H1 (cell line): ENCODE data around the gene SLC26A11. TPM values are rescaled to one million over a fixed set of nuclear protein-coding genes. Genes with fewer than 3 reads are reported as not detected.

Experiments
- CTCF ChIA-PET: fragments of 300-600 bp; sonication (Branson Sonifier 250); formaldehyde crosslinking; loops from one replicate; lab custom pipeline; 2021; ENCODE audit not compliant: partially characterized antibody; lab: Charles Lee
- POLR2A ChIA-PET: fragments of 300-600 bp; sonication (Branson Sonifier 250); formaldehyde crosslinking; loops from one replicate; lab custom pipeline; 2021; ENCODE audit warnings: inconsistent platforms; ENCODE audit not compliant: partially characterized antibody; lab: Charles Lee
- DNase-seq, 2 experiments: peaks; one replicate each; pipeline versions ENCODE4 v3.0.0 to v3.0.0-alpha.2; 2010 to 2022; ENCODE audit warnings: low spot score in 2 of 2, low read depth in 1 of 2, mixed read lengths in 1 of 2
- FAIRE-seq: peaks from 2 replicates; lab custom pipeline; 2011; peaks lifted over from hg19 to GRCh38; lab: Jason Lieb, UNC
- H2AFZ ChIP-seq: 2 replicates; pipeline ENCODE4 v1.8.1; 2012; ENCODE audit warnings: low read length, inconsistent platforms
- H2AK5ac ChIP-seq: 2 replicates; pipeline ENCODE4 v1.6.1; 2013; ENCODE audit warnings: low read depth, low read length
- H2BK120ac ChIP-seq: replicated peaks from 2 replicates; pipeline ENCODE3; 2013; ENCODE audit warnings: low read depth, low read length, inconsistent platforms
- H2BK12ac ChIP-seq: 2 replicates; pipeline ENCODE4 v1.6.1; 2013; ENCODE audit warnings: low read depth, low read length
- H2BK15ac ChIP-seq: 2 replicates; pipeline ENCODE4 v1.6.1; 2013; ENCODE audit warnings: low read length
- H2BK20ac ChIP-seq: 2 replicates; pipeline ENCODE4 v1.6.1; 2013; ENCODE audit warnings: low read length
- H2BK5ac ChIP-seq: 2 replicates; pipeline ENCODE4 v1.6.1; 2013; ENCODE audit warnings: low read depth, low read length
- H3K14ac ChIP-seq: 2 replicates; pipeline ENCODE4 v1.6.1; 2013; ENCODE audit warnings: inconsistent platforms; ENCODE audit not compliant: insufficient read length
- H3K18ac ChIP-seq: 2 replicates; pipeline ENCODE4 v1.6.1; 2013; ENCODE audit warnings: low read length; ENCODE audit errors: extremely low read depth
- H3K23ac ChIP-seq: 2 replicates; pipeline ENCODE4 v1.6.1; 2013; ENCODE audit warnings: inconsistent platforms; ENCODE audit not compliant: insufficient read length
- H3K23me2 ChIP-seq: 2 replicates; pipeline ENCODE4 v1.6.1; 2013; ENCODE audit warnings: low read depth, low read length
- H3K27ac ChIP-seq: 2 replicates; pipeline ENCODE4 v1.6.1; 2011; ENCODE audit warnings: low read depth, low read length, inconsistent platforms
- H3K27me3 ChIP-seq, 4 experiments: replicated peaks in 1 of 4; 1 replicate in 1 of 4; 2 replicates in 3 of 4; pipeline versions ENCODE4 v1.6.1 to v1.8.1; 2011 to 2013; ENCODE audit warnings: low read length in 3 of 4, mild to moderate bottlenecking in 3 of 4, inconsistent platforms in 2 of 4, mixed read lengths in 2 of 4, moderate library complexity in 1 of 4; ENCODE audit not compliant: control insufficient read depth in 3 of 4, insufficient read depth in 3 of 4; ENCODE audit errors: extremely low read depth in 1 of 4
- H3K36me3 ChIP-seq, 4 experiments: 2 replicates each; pipeline versions ENCODE4 v1.6.1 to v1.8.1; 2011 to 2013; ENCODE audit warnings: mild to moderate bottlenecking in 4 of 4, low read length in 3 of 4, moderate library complexity in 2 of 4, control low read depth in 1 of 4, inconsistent platforms in 1 of 4; ENCODE audit not compliant: insufficient read depth in 4 of 4, control insufficient read depth in 2 of 4
- H3K4ac ChIP-seq: replicated peaks from 2 replicates; pipeline ENCODE3; 2013; ENCODE audit warnings: low read length, low read depth, mixed read lengths, inconsistent platforms; ENCODE audit not compliant: insufficient read length
- H3K4me1 ChIP-seq, 4 experiments: replicated peaks in 1 of 4; 1 replicate in 1 of 4; 2 replicates in 3 of 4; pipeline versions ENCODE4 v1.6.1 to v1.8.1; 2011 to 2013; ENCODE audit warnings: low read length in 3 of 4, inconsistent platforms in 2 of 4, mixed read lengths in 1 of 4; ENCODE audit not compliant: insufficient read depth in 4 of 4, control insufficient read depth in 3 of 4
- H3K4me2 ChIP-seq, 2 experiments: 2 replicates each; pipeline versions ENCODE4 v1.6.1 to v1.8.1; 2011 to 2013; ENCODE audit warnings: low read depth in 2 of 2, low read length in 2 of 2, control low read depth in 1 of 2, inconsistent platforms in 1 of 2, mild to moderate bottlenecking in 1 of 2; ENCODE audit not compliant: insufficient read depth in 1 of 2
- H3K4me3 ChIP-seq, 4 experiments: fragments of 200-600, 300-600 bp in 1 of 4; sonication (generic), shearing (Covaris generic), sonication (Bioruptor Twin) in 1 of 4; 2 replicates each; pipeline versions ENCODE4 v1.5.1 to v1.8.1; 2011 to 2016; ENCODE audit warnings: low read length in 4 of 4, low read depth in 3 of 4, control low read depth in 2 of 4, inconsistent platforms in 2 of 4, mild to moderate bottlenecking in 2 of 4, mixed read lengths in 1 of 4, moderate library complexity in 1 of 4; ENCODE audit not compliant: insufficient read depth in 2 of 4; ENCODE audit errors: extremely low read depth in 1 of 4
- H3K56ac ChIP-seq: replicated peaks from 2 replicates; pipeline ENCODE3; 2013; ENCODE audit warnings: low read depth, mild to moderate bottlenecking, mixed read lengths, low read length, inconsistent platforms; ENCODE audit not compliant: insufficient read length
- H3K79me1 ChIP-seq: 2 replicates; pipeline ENCODE4 v1.6.1; 2013; ENCODE audit warnings: low read depth, low read length, control low read depth
- H3K79me2 ChIP-seq, 2 experiments: 2 replicates each; pipeline versions ENCODE4 v1.6.1 to v1.8.1; 2012 to 2013; ENCODE audit warnings: low read length in 2 of 2, mild to moderate bottlenecking in 2 of 2, inconsistent platforms in 1 of 2; ENCODE audit not compliant: insufficient read depth in 2 of 2, control insufficient read depth in 1 of 2
- H3K9ac ChIP-seq, 4 experiments: replicated peaks in 1 of 4; 1 replicate in 1 of 4; 2 replicates in 3 of 4; pipeline versions ENCODE4 v1.6.1 to v1.8.1; 2011 to 2013; ENCODE audit warnings: low read depth in 3 of 4, low read length in 3 of 4, control low read depth in 2 of 4, mild to moderate bottlenecking in 2 of 4, moderate library complexity in 2 of 4, inconsistent platforms in 1 of 4; ENCODE audit errors: extremely low read depth in 1 of 4
- H3K9me3 ChIP-seq, 2 experiments: 2 replicates each; pipeline versions ENCODE4 v1.6.1 to v1.8.1; 2012 to 2013; ENCODE audit warnings: mild to moderate bottlenecking in 2 of 2, moderate library complexity in 2 of 2, control low read depth in 1 of 2, inconsistent platforms in 1 of 2, low read depth in 1 of 2, low read length in 1 of 2, mixed read lengths in 1 of 2; ENCODE audit not compliant: insufficient read depth in 2 of 2
- H4K20me1 ChIP-seq, 2 experiments: replicated peaks in 1 of 2; 2 replicates each; pipeline versions ENCODE3 to v1.8.1; 2011 to 2013; ENCODE audit warnings: inconsistent platforms in 2 of 2, low read length in 2 of 2, mild to moderate bottlenecking in 1 of 2; ENCODE audit not compliant: insufficient read depth in 2 of 2, control insufficient read depth in 1 of 2
- H4K5ac ChIP-seq: 2 replicates; pipeline ENCODE4 v1.6.1; 2013; ENCODE audit warnings: low read length, low read depth, mixed read lengths, inconsistent platforms; ENCODE audit not compliant: insufficient read length
- H4K8ac ChIP-seq: 2 replicates; pipeline ENCODE4 v1.8.0; 2013; ENCODE audit warnings: mild to moderate bottlenecking, moderate library complexity, low read length, inconsistent platforms; ENCODE audit not compliant: insufficient read depth; ENCODE audit errors: extremely low read depth
- H4K91ac ChIP-seq: replicated peaks from 2 replicates; pipeline ENCODE3; 2013; ENCODE audit warnings: low read length, mixed read lengths, inconsistent platforms; ENCODE audit not compliant: insufficient read length
- BCL11A ChIP-seq, 2 experiments: IDR thresholded peaks; one replicate each; pipeline ENCODE4 v1.6.1; 2011; ENCODE audit warnings: low read depth in 2 of 2, low read length in 2 of 2, mild to moderate bottlenecking in 2 of 2
- CBX8 ChIP-seq: fragments of 300-800, 300-1000 bp; sonication (generic); IDR thresholded peaks from 2 replicates; pipeline ENCODE4 v1.7.1; 2016; ENCODE audit warnings: low read depth, low read length, borderline replicate concordance
- FOSL1 ChIP-seq: IDR thresholded peaks from 2 replicates; pipeline ENCODE4 v1.6.1; 2011; ENCODE audit warnings: mild to moderate bottlenecking, low read depth, low read length, moderate library complexity; ENCODE audit not compliant: insufficient read depth
- RXRA ChIP-seq: IDR thresholded peaks from 2 replicates; pipeline ENCODE4 v1.6.1; 2011; ENCODE audit warnings: low read depth, mild to moderate bottlenecking, low read length, moderate library complexity; ENCODE audit not compliant: insufficient read depth
- SP1 ChIP-seq: IDR thresholded peaks from 2 replicates; pipeline ENCODE4 v1.6.1; 2011; ENCODE audit warnings: low read depth, low read length
- SP2 ChIP-seq: IDR thresholded peaks from 2 replicates; pipeline ENCODE4 v1.6.1; 2012; ENCODE audit warnings: mild to moderate bottlenecking, low read length, inconsistent platforms
- WGBS, 2 experiments: shearing (Covaris generic) in 1 of 2; methylation state at CpG; one replicate each; pipeline versions ENCODE4 v1.1.6 to v1.1.7; 2013 to 2015; ENCODE audit warnings: low lambda C conversion rate in 2 of 2, mixed read lengths in 2 of 2, inconsistent platforms in 1 of 2, low coverage in 1 of 2, missing lambda C conversion rate in 1 of 2; ENCODE audit not compliant: insufficient replicate concordance in 2 of 2, insufficient coverage in 1 of 2, insufficient read length in 1 of 2; ENCODE audit errors: extremely low coverage in 1 of 2, missing lambda C conversion rate in 1 of 2; 5-methylcytosine and 5-hydroxymethylcytosine counted together
- polyA plus RNA-seq, 7 experiments: library from polyadenylated mRNA; depleted of rRNA in 3 of 7; stranded (reverse) in 5 of 7; unstranded in 2 of 7; fragments of >200 nt in 5 of 7; fragments of 200-250 nt in 2 of 7; gene quantifications; 1 replicate in 5 of 7; 2 replicates in 1 of 7; 4 replicates in 1 of 7; pipeline versions ENCODE4 v1.2.1 to v1.2.3, GENCODE V29; 2011 to 2013; ENCODE audit warnings: missing spikeins in 2 of 7, mixed read lengths in 2 of 7
- total RNA-seq: library from RNA; stranded (reverse); fragmentation: NEBNext Ultra II Directional; extraction: Animal tissue kit (Norgen Biotek cat#: 25700); gene quantifications from 2 replicates; pipeline ENCODE4 v1.2.1, GENCODE V29; 2021

SLC26A11 gene
- total and polyA plus RNA-seq, 2 of the 8 experiments (the other 6 are each of a cell fraction or from before 2014, with no cell fraction given), result 15.5 to 25.9 TPM

- Histone ChIP-seq H2BK15ac (no peak overlapping the region), H3K4me3 (no peak overlapping the region), H3K23me2 (no peaks in the 10 kb centered on the region), H2BK20ac (no peak overlapping the region), H3K79me1 (no peaks in the 10 kb centered on the region), H3K27me3 (no peaks in the 10 kb centered on the region; a peak in 1 of 7 replicates), H3K23ac (no peak overlapping the region), H2AK5ac (no peak overlapping the region), H3K4me2 (no peak overlapping the region), H4K5ac (no peak overlapping the region), H3K4ac (no peak overlapping the region), H3K36me3 (no peaks in the 10 kb centered on the region), H3K4me1 (no peaks in the 10 kb centered on the region), H4K8ac (no peak overlapping the region), H2BK5ac (no peak overlapping the region), H2BK12ac (no peak overlapping the region), H2BK120ac (no peak overlapping the region), H4K20me1 (peaks cover 0 to 1% of the 10 kb centered on the region in 2 experiments), H3K9ac (no peak overlapping the region), H3K27ac (no peak overlapping the region), H2AFZ (no peak overlapping the region), H3K18ac (no peak overlapping the region), H3K79me2 (no peaks in the 10 kb centered on the region), H3K56ac (no peak overlapping the region), H3K9me3 (no peaks in the 10 kb centered on the region), H4K91ac (no peak overlapping the region), H3K14ac (no peak overlapping the region)
- TF ChIP-seq RXRA (no peak), SP1 (no peak), BCL11A (IDR thresholded peaks at IDR 0.05; ENCODE audit: low read depth in 2 of 2, low read length in 2 of 2) (no peak), FOSL1 (no peak), SP2 (no peak), CBX8 (no peak)
- ChIA-PET CTCF (interaction anchor here (1.0 to 8.0 kb wide), 15 partner anchors 9 to 173 kb away, joined by 3 to 90 read pairs (median 4); no protein-coding TSS in a partner anchor), POLR2A (interaction anchor here (0.8 to 2.0 kb wide), 5 partner anchors 10 to 108 kb away, joined by 3 to 9 read pairs (median 6); no protein-coding TSS in a partner anchor)
- FAIRE-seq, result no peak
- DNase-seq, result no peak
- WGBS, 2 experiments, result 95% methylated on average over 10 of the region's 10 CpGs; no CpG with 5 or more reads in 1 of the 2 experiments
Observed at GRCh38 chr17:80190716-80191115, 29.5 kb upstream of the SLC26A11 start.
